Psoas muscle (tissue), 8 donors: ENCODE measurements around the gene TBX15. TPM values are rescaled to one million over a fixed set of nuclear protein-coding genes. Genes with fewer than 3 reads are reported as not detected.

Source experiments
- ATAC-seq, 4 donors: fragments of 200-7000 bp; cut with Tn5 transposase; one replicate each; pipeline ENCODE4 v1.9.1; 2020; ENCODE audit warnings: moderate library complexity in 3 of 4, mild to moderate bottlenecking in 2 of 4
- DNase-seq, 2 donors: peaks; one replicate each; pipeline ENCODE4 v3.0.0-alpha.2; 2020
- H3K27ac ChIP-seq: fragments of 200-600 bp; one replicate; pipeline ENCODE4 v1.8.0; 2022
- H3K27me3 ChIP-seq, 3 donors: fragments of 200-600 bp in 1 of 3; one replicate each; pipeline versions ENCODE4 v1.6.1 to v1.8.0; 2013 to 2022; ENCODE audit warnings: low read length in 2 of 3, mild to moderate bottlenecking in 2 of 3, moderate library complexity in 1 of 3; ENCODE audit not compliant: insufficient read depth in 3 of 3
- H3K36me3 ChIP-seq, 2 donors: fragments of 200-600 bp in 1 of 2; one replicate each; pipeline versions ENCODE4 v1.6.1 to v1.8.0; 2013 to 2022; ENCODE audit warnings: low read depth in 1 of 2, mild to moderate bottlenecking in 1 of 2, moderate library complexity in 1 of 2; ENCODE audit not compliant: insufficient read depth in 1 of 2
- H3K4me1 ChIP-seq: fragments of 200-600 bp; one replicate; pipeline ENCODE4 v1.8.0; 2022
- H3K4me3 ChIP-seq: fragments of 200-600 bp; one replicate; pipeline ENCODE4 v1.8.0; 2022; ENCODE audit warnings: mild to moderate bottlenecking
- H3K9me3 ChIP-seq: fragments of 200-600 bp; one replicate; pipeline ENCODE4 v1.8.0; 2022
- WGBS, 3 donors: extraction: QIAGEN DNeasy Blood & Tissue Kit; methylation state at CpG; one replicate each; pipeline versions ENCODE4 v1.1.6 to v1.1.7; 2013; 5-methylcytosine and 5-hydroxymethylcytosine counted together
- intact Hi-C, 2 donors: fragments of 100-400 bp; cut with DNase I; formaldehyde crosslinking; loops; one replicate each; pipeline versions ENCODE4 v1.11.0 to v1.14.2; 2022
- polyA plus RNA-seq, 3 donors: library from polyadenylated mRNA; stranded (reverse); fragments of 200-250 nt; gene quantifications; one replicate each; pipeline ENCODE4 v1.2.3, GENCODE V29; 2013
- total RNA-seq, 4 donors: library from RNA; stranded (reverse); fragmentation: NEBNext Ultra II Directional in 2 of 4; extraction: Animal tissue kit (Norgen Biotek cat#: 25700) in 2 of 4; gene quantifications; one replicate each; pipeline versions ENCODE4 v1.2.1 to v1.2.4, GENCODE V29; 2021 to 2023
- TF ChIP-seq, protein P1 (sequence below): fragments of 200-600 bp; IDR thresholded peaks from one replicate; pipeline ENCODE4 v1.8.0; 2022; ENCODE audit warnings: antibody characterized with exemption
- donor health status: healthy with polysubstance abuse.
- donor health status: DM: no; HTN: no; CAD: no; lungs with moderate emphysema.
- donor health status: Bipolar disorder and iron deficiency.
- donor health status: healthy.
- donor health status: DM: yes; HTN: yes; CAD: no.
- donor health status: DM: no; HTN: no; CAD: no.
- donor health status: DM: no; HTN: no; CAD: no.
- donor health status: DM: yes; HTN: yes; CAD: no.

The TBX15 gene
- total and polyA plus RNA-seq, 7 donors = 37.0 to 220 (median 105) TPM

DNA sequence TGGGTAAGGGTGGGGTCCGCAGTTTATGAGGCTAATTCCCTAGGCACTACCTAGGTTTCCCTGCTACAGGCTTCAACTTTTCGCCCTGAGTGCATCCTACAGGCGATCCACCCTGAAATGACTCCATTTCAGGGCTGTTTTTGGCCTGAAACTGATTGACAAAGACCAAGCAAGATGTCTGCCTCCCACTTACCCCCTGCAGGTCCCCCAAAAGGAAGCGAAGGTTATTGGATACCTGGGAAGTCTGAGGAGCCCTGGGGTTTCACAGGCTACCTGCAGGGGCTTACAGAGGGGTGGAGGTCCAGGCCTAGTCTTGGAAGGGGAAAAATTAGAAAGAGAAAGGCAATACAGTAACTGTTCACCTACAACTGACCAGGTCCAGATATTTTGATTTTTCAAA lies 3.3 kb upstream of the TBX15 start:
- intact Hi-C loops = no loop called here
- Histone ChIP-seq H3K4me3 (no peak overlapping the region), H3K27ac (no peak overlapping the region), H3K36me3 (no peaks in the 10 kb centered on the region), H3K27me3 (peaks cover 0 to 10% (median 0%) of the 10 kb centered on the region in 3 donors), H3K9me3 (no peaks in the 10 kb centered on the region), H3K4me1 (no peaks in the 10 kb centered on the region)
- 75 to 86% (median 85%) methylated on average over 4 of the region's 4 CpGs for WGBS, 3 donors
- TF ChIP-seq, protein P1, sequence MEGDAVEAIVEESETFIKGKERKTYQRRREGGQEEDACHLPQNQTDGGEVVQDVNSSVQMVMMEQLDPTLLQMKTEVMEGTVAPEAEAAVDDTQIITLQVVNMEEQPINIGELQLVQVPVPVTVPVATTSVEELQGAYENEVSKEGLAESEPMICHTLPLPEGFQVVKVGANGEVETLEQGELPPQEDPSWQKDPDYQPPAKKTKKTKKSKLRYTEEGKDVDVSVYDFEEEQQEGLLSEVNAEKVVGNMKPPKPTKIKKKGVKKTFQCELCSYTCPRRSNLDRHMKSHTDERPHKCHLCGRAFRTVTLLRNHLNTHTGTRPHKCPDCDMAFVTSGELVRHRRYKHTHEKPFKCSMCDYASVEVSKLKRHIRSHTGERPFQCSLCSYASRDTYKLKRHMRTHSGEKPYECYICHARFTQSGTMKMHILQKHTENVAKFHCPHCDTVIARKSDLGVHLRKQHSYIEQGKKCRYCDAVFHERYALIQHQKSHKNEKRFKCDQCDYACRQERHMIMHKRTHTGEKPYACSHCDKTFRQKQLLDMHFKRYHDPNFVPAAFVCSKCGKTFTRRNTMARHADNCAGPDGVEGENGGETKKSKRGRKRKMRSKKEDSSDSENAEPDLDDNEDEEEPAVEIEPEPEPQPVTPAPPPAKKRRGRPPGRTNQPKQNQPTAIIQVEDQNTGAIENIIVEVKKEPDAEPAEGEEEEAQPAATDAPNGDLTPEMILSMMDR = no peak
- DNase-seq = no peak
- ATAC-seq = no peak

- 84 to 86% (median 86%) methylated on average over 8 of the region's 8 CpGs for WGBS, 3 donors
- intact Hi-C loops = no loop called here
Observed at GRCh38 chr1:118990513-118991152, 2.5 kb upstream of the TBX15 start.

DNA sequence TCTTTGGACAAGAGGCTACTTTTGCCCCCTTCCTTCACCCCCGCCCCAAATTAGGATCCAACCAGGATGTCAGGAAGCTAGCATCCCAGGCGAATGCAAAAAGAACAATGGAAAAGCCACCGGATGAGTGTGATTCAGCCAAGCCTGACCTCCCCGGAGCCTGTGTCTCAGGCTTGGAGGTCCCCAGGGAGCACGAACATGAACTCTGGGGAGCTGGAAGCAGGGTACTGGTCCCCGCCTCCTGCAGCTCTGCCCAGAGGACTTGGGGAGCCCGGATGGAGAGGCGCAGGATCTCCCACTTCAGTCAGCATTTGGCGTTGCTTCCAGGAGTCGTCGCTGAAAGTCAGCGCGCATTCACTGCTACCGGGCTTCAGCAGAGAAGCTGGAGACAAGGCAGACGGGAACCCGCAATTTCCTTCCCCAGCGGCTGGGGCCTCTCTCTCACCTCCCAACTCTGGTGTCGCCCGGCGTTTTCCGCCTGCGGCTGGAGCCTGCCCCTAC lies 1.8 kb upstream of the TBX15 start:
- ATAC-seq (no peak), DNase-seq (peak in 1 of 2 donors; percentile 58)
- Histone ChIP-seq H3K9me3 (no peaks in the 10 kb centered on the region), H3K27ac (peak overlapping the region; percentile 88), H3K4me1 (no peaks in the 10 kb centered on the region), H3K36me3 (no peaks in the 10 kb centered on the region), H3K4me3 (no peak overlapping the region), H3K27me3 (peaks cover 0 to 6% (median 0%) of the 10 kb centered on the region in 3 donors)
- intact Hi-C loops = loop anchor here (2.0 to 10.0 kb wide), 3 partner anchors 47 to 698 kb away; no protein-coding TSS in a partner anchor
- WGBS, 3 donors = 70 to 71% (median 70%) methylated on average over 22 of the region's 22 CpGs
- TF ChIP-seq, protein P1 = no peak

More at GRCh38 chr1:118990513-118991152, 2.5 kb upstream of the TBX15 start:
- no peak overlapping the region for H3K4me3 ChIP-seq
- peak overlapping the region; percentile 88 for H3K27ac ChIP-seq
- ATAC-seq (no peak), DNase-seq (no peak)
- no peaks in the 10 kb centered on the region for H3K36me3 ChIP-seq
- H3K27me3 ChIP-seq = peaks cover 0 to 10% (median 0%) of the 10 kb centered on the region in 3 donors
- no peaks in the 10 kb centered on the region for H3K4me1 ChIP-seq
- TF ChIP-seq, protein P1 = no peak
- H3K9me3 ChIP-seq = no peaks in the 10 kb centered on the region

DNA sequence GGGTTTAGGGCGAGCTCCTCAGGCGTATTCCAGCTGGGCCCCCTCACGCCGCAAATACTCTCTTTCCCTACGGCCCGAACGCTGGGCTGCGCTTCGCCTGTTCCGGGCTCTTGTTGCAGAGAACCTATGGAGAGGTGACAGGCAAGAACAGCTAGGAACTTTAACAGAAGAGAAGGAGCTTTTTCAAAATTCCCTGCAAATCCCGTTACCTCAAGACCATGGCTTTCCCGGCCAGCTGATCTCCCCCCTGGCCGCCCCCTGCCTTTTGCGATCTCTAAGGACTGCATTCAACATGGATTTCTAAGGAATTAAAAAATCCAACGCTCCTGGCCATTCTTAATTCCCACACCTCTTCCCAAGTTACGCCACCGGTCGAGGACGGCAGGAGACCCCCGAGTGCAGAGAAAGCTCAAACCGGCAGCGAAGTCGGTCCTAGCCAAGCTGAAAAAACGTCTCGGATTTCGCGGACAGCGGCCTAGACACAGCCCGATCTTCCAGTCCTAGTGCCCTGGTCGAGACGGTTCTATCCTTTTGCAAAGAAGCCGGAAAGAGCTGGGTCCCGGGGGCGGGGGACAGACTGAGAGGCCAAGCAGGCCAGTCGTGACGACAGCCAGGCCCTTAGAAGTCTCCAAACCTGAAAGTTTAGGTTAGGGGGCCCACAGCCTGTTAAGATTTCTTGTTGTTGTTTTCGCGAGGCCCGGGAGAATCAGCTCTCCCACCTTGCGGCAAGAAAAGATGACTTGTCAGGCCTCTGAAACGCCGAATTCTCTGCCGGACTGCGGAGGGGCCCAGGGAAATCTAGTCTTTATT lies 1.1 kb upstream of the TBX15 start:
- DNase-seq = peak in 1 of 2 donors; percentile 62
- no peak for ATAC-seq
- Histone ChIP-seq H3K27ac (peak overlapping the region; percentile 88), H3K4me1 (peaks cover under 1% of the 10 kb centered on the region), H3K27me3 (peaks cover 0 to 5% (median 0%) of the 10 kb centered on the region in 3 donors), H3K36me3 (no peaks in the 10 kb centered on the region), H3K9me3 (no peaks in the 10 kb centered on the region), H3K4me3 (peak overlapping the region; percentile 71)
- WGBS, 3 donors = 58 to 71% (median 70%) methylated on average over 44 of the region's 44 CpGs
- TF ChIP-seq, protein P1 = no peak
- intact Hi-C loops = loop anchor here (2.0 to 10.0 kb wide), 3 partner anchors 46 to 697 kb away; no protein-coding TSS in a partner anchor
